ENCODE results near the gene PPP1CC. TPM values are rescaled to one million over a fixed set of nuclear protein-coding genes. Genes with fewer than 3 reads are reported as not detected.

PPP1CC gene
- polyA plus RNA-seq, 1 experiment = 58.1 TPM

DNA sequence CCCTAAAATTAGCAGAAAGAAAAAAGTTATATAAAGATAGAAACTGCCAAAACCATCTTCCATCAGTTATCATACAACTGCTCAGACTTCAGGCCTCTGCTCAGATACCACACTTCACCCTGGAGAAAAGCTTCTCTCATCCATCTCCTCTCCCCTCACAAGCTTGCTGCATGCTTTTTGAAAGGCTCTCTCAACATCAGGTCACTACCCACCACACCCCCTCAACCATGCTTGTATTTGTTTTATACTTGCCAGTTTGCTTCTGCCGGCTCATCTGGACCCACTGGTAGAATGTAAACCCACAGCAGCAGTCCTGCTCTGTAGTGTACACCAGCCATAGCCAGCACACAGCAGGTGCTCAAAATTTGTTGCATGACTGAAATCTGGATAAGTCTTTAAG lies 8.8 kb downstream of the PPP1CC start:
- ChIA-PET POLR2A (no interaction called here), CTCF (no interaction called here)
- TF ChIP-seq, protein P1, sequence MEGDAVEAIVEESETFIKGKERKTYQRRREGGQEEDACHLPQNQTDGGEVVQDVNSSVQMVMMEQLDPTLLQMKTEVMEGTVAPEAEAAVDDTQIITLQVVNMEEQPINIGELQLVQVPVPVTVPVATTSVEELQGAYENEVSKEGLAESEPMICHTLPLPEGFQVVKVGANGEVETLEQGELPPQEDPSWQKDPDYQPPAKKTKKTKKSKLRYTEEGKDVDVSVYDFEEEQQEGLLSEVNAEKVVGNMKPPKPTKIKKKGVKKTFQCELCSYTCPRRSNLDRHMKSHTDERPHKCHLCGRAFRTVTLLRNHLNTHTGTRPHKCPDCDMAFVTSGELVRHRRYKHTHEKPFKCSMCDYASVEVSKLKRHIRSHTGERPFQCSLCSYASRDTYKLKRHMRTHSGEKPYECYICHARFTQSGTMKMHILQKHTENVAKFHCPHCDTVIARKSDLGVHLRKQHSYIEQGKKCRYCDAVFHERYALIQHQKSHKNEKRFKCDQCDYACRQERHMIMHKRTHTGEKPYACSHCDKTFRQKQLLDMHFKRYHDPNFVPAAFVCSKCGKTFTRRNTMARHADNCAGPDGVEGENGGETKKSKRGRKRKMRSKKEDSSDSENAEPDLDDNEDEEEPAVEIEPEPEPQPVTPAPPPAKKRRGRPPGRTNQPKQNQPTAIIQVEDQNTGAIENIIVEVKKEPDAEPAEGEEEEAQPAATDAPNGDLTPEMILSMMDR (IDR thresholded peaks at IDR 0.05; ENCODE audit: insufficient read depth, low read depth, low read length) = no peak
- no peak for DNase-seq (ENCODE audit: low read depth)
- peaks cover 7% of the 10 kb centered on the region; the same call in 1 of the 2 replicates for H3K36me3 ChIP-seq (ENCODE audit: control insufficient read depth, insufficient read depth, low read length)
- H3K27me3 ChIP-seq (ENCODE audit: control insufficient read depth, insufficient read depth, low read length) = no peaks in the 10 kb centered on the region
- H3K4me3 ChIP-seq (ENCODE audit: low read depth, low read length) = no peak overlapping the region

DNA sequence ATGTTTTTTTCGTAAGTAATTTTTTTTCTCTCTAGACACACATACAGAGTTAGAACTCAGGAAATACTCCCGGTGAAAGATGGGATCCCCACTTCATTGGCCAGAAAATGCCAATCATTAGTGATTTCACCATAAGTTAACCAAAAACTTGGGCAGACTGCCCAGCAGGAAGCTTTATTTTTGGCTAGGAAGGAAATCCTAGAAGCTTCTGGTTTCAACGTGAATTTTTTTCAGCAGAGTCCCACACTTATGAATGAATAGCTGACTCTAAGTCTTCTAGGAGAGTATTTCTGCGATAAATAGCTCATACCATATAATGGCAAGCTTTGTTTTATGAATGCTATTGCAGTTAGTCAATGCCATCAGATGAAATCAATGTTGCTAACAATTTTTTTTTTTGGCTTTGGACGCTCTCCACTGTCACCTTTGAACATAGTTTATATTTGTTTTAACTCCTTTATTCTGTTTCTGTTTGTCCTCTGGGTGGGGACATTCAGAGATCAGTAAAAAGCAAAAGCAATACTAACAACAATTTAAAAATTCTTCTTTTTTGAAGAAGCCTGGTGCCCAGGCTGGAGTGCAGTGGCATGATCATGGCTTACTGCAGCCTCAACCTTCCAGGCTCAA lies 9.5 kb downstream of the PPP1CC start:
- TF ChIP-seq, protein P1 (IDR thresholded peaks at IDR 0.05; ENCODE audit: insufficient read depth, low read depth, low read length) = no peak
- CTCF ChIA-PET = interaction anchor here (1.0 kb wide), 1 partner anchor 16 kb away, joined by 3 read pairs; no protein-coding TSS in a partner anchor
- no peak for DNase-seq (ENCODE audit: low read depth)
- Histone ChIP-seq H3K27me3 (ENCODE audit: control insufficient read depth, insufficient read depth, low read length) (no peaks in the 10 kb centered on the region), H3K4me3 (ENCODE audit: low read depth, low read length) (no peak overlapping the region), H3K36me3 (ENCODE audit: control insufficient read depth, insufficient read depth, low read length) (peaks cover 9% of the 10 kb centered on the region; the same call in 1 of the 2 replicates)
- POLR2A ChIA-PET = no interaction called here

DNA sequence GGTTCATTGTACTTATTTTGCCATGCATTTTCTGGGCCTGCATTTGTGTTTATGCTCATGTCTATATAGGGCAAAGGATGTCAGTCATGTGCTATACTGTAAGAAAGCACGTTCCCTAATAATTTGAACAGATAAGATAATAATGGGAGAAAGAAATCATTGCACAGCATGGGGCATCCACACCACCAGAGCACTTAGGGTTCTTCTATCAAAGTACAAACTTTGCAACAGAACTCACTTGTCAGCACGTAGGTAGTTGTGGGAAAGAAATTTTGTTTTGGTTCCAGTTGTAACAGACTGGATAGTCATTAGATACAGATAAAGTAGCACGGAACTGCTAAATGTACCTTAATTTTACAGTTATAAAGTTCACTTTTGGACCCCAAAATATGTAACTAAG lies 10.1 kb downstream of the PPP1CC start:
- no peak overlapping the region for H3K4me3 ChIP-seq (ENCODE audit: low read depth, low read length)
- ChIA-PET POLR2A (no interaction called here), CTCF (interaction anchor here (1.0 kb wide), 1 partner anchor 17 kb away, joined by 3 read pairs; no protein-coding TSS in a partner anchor)
- H3K36me3 ChIP-seq (ENCODE audit: control insufficient read depth, insufficient read depth, low read length) = peaks cover 9% of the 10 kb centered on the region; the same call in 1 of the 2 replicates
- no peak for DNase-seq (ENCODE audit: low read depth)
- TF ChIP-seq, protein P1 (IDR thresholded peaks at IDR 0.05; ENCODE audit: insufficient read depth, low read depth, low read length) = no peak
- no peaks in the 10 kb centered on the region for H3K27me3 ChIP-seq (ENCODE audit: control insufficient read depth, insufficient read depth, low read length)

DNA sequence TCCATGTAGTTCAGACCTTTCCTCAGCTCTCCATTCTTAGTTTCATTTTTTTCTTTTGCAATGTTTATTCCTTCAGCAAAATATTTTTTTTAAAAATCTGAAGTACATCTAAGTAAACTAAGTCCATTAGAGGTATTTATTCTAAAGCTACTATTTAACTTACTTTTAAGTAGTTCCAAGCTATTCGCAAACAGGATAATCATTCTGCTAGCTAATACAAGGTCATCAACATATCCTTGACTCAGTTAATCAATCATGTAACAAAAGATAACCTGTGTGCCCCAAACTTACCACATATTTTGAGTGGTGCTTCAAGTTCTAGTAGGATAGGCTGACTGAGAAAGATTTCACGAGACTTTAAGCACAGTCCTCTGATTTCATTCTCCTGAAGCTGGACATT lies 11.2 kb downstream of the PPP1CC start:
- Histone ChIP-seq H3K36me3 (ENCODE audit: control insufficient read depth, insufficient read depth, low read length) (peaks cover 9% of the 10 kb centered on the region; the same call in 1 of the 2 replicates), H3K27me3 (ENCODE audit: control insufficient read depth, insufficient read depth, low read length) (no peaks in the 10 kb centered on the region), H3K4me3 (ENCODE audit: low read depth, low read length) (no peak overlapping the region)
- TF ChIP-seq, protein P1 (IDR thresholded peaks at IDR 0.05; ENCODE audit: insufficient read depth, low read depth, low read length) = no peak
- DNase-seq (ENCODE audit: low read depth) = no peak
- CTCF ChIA-PET = interaction anchor here (0.6 to 1.6 kb wide), 4 partner anchors 9 to 886 kb away, joined by 3 to 5 read pairs (median 4); no protein-coding TSS in a partner anchor
- POLR2A ChIA-PET = no interaction called here

DNA sequence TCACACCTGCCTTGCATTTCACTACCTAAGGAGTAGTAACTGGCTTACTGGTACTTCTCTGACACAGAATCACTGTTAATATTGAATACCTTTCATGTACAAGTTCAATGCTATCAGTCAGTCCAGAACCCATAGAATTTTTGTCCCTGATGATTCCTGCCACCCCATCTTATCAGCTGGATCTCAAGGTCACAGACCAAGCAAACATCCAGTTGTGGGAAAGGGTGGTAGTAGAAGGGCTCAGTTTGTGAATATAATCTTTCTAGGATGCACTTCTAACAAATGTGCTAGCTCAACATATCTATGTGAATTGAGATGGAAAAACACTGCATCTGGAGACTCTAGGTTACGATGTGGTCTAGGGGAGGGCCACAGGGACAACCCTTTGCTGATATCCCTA lies 14.1 kb downstream of the PPP1CC start:
- H3K36me3 ChIP-seq (ENCODE audit: control insufficient read depth, insufficient read depth, low read length) = peaks cover 12% of the 10 kb centered on the region
- CTCF ChIA-PET = no interaction called here
- H3K27me3 ChIP-seq (ENCODE audit: control insufficient read depth, insufficient read depth, low read length) = no peaks in the 10 kb centered on the region
- no peak for DNase-seq (ENCODE audit: low read depth)
- no peak overlapping the region for H3K4me3 ChIP-seq (ENCODE audit: low read depth, low read length)
- POLR2A ChIA-PET = no interaction called here
- TF ChIP-seq, protein P1 (IDR thresholded peaks at IDR 0.05; ENCODE audit: insufficient read depth, low read depth, low read length) = no peak

Measured in BJ (cell line).